GM19324 (cell line): ENCODE results near the gene MIB2.

Experiments used
- ATAC-seq: cut with Tn5 transposase; IDR thresholded peaks from one replicate; pipeline ENCODE4 v1.9.1; 2021; ENCODE audit warnings: mild to moderate bottlenecking, moderate library complexity; ENCODE audit not compliant: unreplicated experiment, low FRiP score

Gene MIB2

GRCh38 chr1:1597275-1597930, 17.9 kb upstream of the MIB2 start:
- no peak for ATAC-seq

- no peak for ATAC-seq
These were observed 17.1 kb upstream of the MIB2 start for GRCh38 chr1:1598051-1598719.

DNA sequence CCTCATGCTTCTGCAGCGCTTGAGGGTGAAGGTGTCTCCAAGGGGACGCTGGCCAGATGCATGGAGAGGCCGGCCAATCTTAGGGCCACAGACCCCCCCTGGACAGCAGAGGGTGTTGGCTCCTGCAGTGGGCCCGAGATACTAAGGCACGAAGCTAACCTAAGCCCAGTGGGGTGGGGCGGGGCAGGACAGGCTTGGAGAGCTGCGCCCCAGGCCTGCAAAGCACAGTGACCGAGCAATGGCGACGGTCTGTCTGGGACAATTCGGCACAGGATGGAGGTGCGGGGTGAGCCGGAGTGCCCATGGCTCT, 16.6 kb upstream of the MIB2 start:
- ATAC-seq: no peak

DNA sequence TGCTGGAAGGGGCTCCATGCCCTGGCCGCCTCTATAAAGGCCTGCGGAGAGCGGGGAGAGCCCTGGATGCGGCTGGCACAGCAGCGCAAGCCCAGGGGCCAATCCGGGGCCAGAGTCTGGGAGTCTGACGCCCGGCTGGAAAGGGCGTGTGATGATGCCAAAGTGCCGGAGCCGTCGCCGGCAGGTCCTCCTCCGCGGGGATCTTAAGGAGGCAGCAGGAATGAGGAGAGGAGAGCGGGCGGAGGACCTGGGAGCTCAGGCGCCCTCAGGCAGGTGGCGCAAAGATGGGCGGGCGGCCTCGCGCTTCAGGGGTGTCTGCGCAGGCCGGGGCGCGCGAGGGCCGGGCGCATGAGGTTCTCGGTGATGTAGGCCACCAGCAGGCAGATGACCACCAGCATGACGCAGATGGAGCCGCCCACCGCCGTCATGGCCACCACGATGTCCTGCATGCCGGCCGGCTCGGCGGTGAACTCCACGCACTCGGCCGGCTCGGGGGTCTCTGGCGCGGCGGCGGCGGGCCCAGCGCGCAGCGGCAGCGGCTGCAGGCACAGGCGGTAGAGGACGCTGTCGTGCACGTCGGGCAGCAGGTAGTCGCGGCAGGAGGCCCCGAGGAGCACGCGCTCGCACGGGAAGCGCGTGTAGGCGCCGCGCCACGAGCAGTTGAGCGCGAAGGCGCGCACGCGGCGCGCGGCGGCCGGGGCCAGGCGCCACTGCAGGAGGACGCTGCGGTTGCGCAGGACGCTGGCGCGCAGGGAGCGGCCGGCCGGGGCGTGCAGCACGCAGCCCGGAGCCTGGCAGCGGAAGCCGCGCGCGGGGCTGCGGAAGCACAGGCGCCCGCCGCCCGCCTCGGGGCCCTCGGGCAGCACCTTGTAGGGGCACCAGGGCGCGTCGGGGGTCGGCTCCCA, 16.0 kb upstream of the MIB2 start:
- ATAC-seq: no peak

DNA sequence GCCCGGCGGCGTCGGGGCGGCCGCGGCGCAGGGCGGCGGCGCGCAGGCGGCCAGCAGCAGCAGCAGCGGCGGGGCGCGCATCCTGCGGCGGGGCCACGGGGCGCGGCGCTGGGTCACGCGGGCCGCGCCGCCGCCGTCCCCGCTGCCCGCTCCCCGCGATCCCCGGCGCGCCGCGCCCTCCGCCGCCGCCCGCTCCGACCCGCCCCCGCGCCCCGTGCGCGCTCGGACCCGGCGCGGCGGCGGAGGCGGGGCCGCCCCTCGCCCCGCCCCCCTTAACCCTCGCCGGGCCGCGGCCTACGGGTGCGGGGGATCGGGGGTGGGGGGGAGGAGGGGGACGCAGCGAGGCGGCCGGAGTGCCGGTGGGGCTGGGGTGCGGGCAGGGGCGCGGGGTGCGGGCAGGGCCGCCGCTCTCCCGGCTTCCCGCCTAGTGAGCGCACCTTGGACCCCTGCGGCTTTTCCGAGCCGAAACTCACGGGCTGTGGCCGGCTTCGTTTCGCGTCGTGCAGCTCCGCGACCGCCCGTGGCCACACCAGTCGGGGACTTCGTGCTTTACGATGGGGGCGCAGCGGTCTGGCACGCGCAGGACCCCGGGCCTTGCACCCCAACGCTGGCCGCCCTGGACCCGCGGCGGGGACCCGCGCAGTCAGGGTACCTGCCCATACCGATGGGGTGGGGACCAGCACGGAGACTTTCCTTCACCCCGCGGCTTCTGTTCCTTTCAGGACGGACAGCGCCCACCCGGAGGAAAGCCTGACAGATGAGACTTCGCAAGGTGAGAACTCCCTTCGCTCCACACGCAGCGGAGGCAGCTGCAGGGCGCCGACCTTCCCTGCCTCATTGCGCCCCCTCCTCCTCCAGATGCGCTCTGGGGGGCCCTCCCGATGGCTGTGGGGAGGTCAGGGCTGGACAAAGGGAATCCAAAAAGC, 15.1 kb upstream of the MIB2 start, which contains the start of gene FNDC10:
Gene FNDC10 (minus strand): TSS at position 201 of the 926 bp plus-strand sequence. CDS start 120 bp downstream, at position 81.
- ATAC-seq: no peak

DNA sequence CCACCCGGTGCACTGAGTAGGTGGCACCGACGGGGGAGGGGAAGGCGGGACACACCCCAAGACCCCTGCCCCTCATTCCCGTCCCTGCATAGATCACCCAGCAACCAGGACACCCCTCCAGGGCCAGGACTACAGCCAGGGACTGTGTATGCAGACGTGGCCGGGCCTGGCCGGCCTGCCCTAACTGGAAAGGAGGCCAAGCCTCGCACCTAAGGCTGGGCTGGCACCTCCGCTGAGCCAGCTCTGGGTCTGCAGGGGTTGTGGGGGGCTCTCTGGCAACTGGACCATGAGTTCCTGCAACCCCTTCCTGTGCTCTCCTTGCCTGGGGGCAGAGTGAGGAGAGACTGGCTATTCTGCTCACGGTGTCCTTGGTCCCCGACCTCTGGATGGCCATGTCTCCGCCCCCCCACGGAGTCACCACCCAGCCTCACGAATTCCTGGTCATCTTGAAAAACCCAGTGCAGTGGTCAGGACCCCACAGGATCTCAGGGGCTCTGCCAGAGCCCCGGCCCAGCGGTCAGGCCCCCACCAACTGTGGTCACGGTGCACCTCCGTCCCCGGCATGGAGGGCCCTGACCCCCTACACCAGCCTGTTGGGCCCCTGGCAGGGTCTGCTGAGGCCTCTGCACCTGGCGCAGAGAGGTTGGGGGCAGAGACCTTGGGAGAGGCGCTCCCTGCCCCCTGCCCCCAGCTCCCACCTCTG, 14.3 kb upstream of the MIB2 start:
- ATAC-seq: no peak

DNA sequence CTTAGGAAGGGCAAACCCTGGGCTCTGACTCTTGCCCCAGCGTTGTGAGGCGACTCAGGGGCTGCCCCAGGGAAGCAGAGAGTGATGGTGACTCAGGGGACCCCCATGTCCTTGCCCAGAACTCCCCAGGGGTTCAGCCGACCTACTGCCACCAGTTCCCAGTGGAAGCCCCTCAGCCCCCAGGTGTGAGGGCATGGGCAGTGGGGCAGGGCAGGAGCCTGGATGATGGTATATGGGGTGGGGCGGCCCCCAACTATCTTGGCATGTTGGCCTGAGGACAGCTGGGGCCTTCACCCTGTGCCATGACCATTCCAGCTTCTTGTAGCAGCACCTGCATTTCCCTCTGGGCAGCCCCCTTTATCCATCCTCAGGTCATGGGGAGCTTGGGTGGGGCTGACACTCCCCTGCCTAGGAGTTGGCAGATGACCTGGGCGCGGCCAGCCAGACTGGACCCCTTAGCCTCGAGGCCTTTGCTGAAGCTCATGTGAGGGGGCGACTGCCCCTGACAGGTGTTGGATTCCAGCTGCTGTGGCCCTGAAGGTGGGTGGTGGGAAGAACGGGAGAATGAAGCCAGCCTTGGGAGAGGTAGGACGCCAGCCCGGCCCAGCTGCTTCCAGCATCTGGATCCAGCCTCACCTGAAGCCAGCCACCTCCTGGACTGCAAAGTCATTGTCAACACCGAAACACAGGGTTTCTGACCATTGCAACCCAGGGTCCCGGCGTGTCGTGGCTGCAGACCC, 13.6 kb upstream of the MIB2 start:
- no peak for ATAC-seq

GRCh38 chr1:1602304-1602967, 12.9 kb upstream of the MIB2 start:
- ATAC-seq: no peak

DNA sequence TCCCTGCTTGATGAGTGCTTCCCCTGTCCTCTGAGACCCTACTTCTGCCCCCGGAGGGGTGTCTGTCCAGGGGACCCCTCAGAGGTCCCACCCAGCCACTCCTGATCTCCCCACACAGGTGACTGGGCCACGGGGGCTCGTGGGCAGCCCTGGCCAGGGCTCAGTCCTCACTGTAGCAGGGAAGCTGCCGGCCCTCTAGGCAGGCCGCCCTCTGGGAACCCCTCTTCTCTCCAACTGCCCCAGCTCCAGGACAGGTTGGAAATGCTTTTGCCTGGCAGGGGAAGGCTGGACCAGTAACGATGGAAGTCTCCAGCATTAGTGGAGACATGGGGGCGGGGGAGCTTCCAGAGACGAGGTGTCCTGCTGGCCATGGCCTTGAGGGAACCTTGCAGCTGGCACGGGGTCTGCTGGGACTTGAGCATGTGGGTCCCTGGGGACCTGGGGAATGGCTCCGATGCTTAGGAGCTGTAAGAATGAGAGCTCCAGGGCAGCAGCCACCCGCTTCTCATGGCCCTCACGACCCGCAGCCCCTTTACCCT, 12.3 kb upstream of the MIB2 start:
- no peak for ATAC-seq

DNA sequence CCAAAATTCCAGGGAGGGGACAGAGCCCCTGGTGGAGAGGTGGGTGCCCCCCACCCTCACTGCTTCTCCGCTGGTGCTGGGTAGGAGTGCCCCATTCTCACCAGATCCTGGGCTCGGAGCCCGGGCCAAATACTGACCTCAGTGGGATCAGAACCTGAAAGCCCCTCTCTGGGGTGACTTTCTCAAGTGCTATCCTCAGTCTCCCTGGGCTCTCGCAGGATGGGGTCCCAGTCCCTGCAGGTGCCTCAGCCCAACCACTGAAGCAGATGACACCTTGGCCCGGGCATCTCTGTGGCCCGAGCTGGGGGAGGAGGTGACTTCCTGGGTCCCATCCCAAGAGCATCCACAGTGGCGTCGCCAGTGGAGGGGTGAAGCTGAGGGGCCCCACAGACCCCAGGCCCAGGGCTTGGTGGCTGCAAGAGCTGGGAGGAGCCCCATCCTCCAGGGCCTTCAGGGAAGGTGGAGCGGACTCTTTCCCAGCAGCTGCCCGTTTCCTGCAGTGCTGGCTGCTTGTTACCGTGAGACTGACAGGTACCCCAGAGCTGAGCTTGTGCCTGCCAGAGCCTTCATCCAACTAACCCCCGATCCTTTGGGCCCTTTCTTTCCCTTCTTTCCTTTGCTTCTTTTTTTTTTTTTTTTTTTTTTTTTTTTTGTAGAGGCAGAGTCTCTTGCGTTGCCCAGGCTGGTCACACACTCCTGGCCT, 11.5 kb upstream of the MIB2 start:
- ATAC-seq: no peak

GRCh38 chr1:1604374-1605033, 10.8 kb upstream of the MIB2 start:
- ATAC-seq: no peak

- no peak for ATAC-seq
These were observed 10.2 kb upstream of the MIB2 start for GRCh38 chr1:1605034-1605591.

GRCh38 chr1:1605724-1606123, 9.6 kb upstream of the MIB2 start:
- ATAC-seq: no peak

DNA sequence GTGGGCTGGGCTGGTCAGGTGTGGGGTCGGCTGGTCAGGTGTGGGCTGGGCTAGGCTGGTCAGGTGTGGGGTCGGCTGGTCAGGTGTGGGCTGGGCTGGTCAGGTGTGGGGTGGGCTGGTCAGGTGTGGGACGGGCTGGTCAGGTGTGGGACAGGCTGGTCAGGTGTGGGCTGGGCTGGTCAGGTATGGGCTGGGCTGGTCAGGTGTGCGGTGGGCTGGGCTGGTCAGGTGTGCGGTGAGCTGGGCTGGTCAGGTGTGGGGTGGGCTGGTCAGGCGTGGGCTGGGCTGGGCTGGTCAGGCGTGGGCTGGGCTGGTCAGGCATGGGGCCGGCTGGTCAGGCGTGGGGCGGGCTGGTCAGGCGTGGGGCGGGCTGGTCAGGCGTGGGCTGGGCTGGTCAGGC, 9.1 kb upstream of the MIB2 start:
- ATAC-seq: no peak

DNA sequence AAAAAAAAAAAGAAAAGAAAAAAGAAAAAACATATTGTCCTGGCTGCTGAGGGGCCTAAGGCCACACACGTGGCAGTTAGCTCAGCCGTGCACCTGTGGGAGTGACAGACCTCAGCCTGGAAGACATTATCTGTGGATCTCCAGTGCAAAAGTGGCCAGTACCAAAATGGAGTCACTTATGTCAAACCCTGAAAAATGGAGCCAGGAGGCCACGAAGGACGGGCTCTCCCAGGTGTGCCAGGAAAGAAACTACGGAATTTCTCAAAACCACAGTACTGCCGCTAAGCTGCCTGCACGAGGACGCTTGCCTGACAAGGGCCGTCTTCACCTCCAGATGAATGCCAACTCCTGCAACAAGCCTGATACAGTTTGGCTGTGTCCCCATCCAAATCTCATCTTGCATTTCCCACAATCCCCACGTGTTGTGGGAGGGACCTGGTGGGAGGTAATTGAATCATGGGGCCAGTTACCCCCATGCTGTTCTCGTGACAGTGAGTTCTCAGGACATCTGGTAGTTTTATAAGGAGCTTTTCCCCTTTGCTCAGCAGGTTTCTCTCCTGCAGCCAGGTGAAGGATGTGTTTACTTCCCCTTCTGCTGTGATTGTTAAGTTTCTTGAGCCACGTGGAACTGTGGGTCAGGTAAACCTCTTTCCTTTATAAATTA, 5.3 kb upstream of the MIB2 start:
- no peak for ATAC-seq

- no peak for ATAC-seq
These were observed 4.5 kb upstream of the MIB2 start for GRCh38 chr1:1610796-1611195.

GRCh38 chr1:1612104-1612400, 3.2 kb upstream of the MIB2 start:
- ATAC-seq: no peak
